ENCODE results near the gene DCC. TPM values are rescaled to one million over a fixed set of nuclear protein-coding genes. Genes with fewer than 3 reads are reported as not detected.

DCC gene
- total RNA-seq, 1 experiment from 2014 or later, result not detected

- no peaks in the 10 kb centered on the region for H3K27me3 ChIP-seq (ENCODE audit: low read length)
- H3K36me3 ChIP-seq (ENCODE audit: insufficient read depth, low read length), result no peaks in the 10 kb centered on the region
- no peaks in the 10 kb centered on the region for H3K79me2 ChIP-seq (ENCODE audit: low read length)
- no peak overlapping the region for H3K4me2 ChIP-seq (ENCODE audit: low read depth, low read length, poor library complexity, severe bottlenecking)
- H3K9me3 ChIP-seq (ENCODE audit: low read length), result peaks cover 9% of the 10 kb centered on the region
- no peaks in the 10 kb centered on the region for H4K20me1 ChIP-seq (ENCODE audit: insufficient read depth, low read depth, low read length)
- H2AFZ ChIP-seq (ENCODE audit: low read length), result no peak overlapping the region
- H3K27ac ChIP-seq (ENCODE audit: low read length), result no peak overlapping the region
- no peak for DNase-seq
- H3K4me1 ChIP-seq (ENCODE audit: low read length), result no peaks in the 10 kb centered on the region
- no peak overlapping the region for H3K9ac ChIP-seq (ENCODE audit: low read length)
- H3K9me2 ChIP-seq (replicated peaks; ENCODE audit: insufficient read depth, low read length), result no peaks in the 10 kb centered on the region
- H3K4me3 ChIP-seq (ENCODE audit: low read length), result no peak overlapping the region
Measured at GRCh38 chr18:52435301-52435700, 95.3 kb downstream of the DCC start.

- Histone ChIP-seq H3K4me3 (ENCODE audit: low read length) (no peak overlapping the region), H3K27ac (ENCODE audit: low read length) (no peak overlapping the region), H3K9ac (ENCODE audit: low read length) (no peak overlapping the region), H2AFZ (ENCODE audit: low read length) (no peak overlapping the region), H3K9me2 (replicated peaks; ENCODE audit: insufficient read depth, low read length) (no peaks in the 10 kb centered on the region), H3K4me1 (ENCODE audit: low read length) (no peaks in the 10 kb centered on the region), H3K36me3 (ENCODE audit: insufficient read depth, low read length) (no peaks in the 10 kb centered on the region), H3K27me3 (ENCODE audit: low read length) (no peaks in the 10 kb centered on the region), H4K20me1 (ENCODE audit: insufficient read depth, low read depth, low read length) (no peaks in the 10 kb centered on the region), H3K79me2 (ENCODE audit: low read length) (no peaks in the 10 kb centered on the region), H3K9me3 (ENCODE audit: low read length) (peaks cover 9% of the 10 kb centered on the region), H3K4me2 (ENCODE audit: low read depth, low read length, poor library complexity, severe bottlenecking) (no peak overlapping the region)
- no peak for DNase-seq
Measured at GRCh38 chr18:52437161-52437560, 97.2 kb downstream of the DCC start.

DNA sequence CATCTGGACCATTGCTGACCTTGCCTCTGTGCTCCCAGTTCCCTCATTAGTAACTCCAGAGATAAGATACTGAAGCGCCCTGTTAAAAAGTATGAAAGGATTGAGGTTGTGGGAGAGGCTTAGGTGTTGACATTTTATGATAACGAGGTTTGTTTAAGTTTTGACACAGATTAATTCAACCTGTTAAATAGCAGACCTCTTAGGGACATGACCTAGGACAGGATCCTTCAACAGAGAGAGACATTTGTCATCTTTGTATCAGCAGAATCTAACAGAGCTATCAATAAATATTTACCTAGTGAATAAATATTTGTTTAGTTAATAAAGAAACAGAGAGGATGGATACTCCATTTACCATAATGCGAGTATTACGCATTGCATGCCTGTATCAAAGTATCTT, 99.5 kb downstream of the DCC start:
- H3K9ac ChIP-seq (ENCODE audit: low read length), result no peak overlapping the region
- H3K79me2 ChIP-seq (ENCODE audit: low read length), result no peaks in the 10 kb centered on the region
- H3K4me2 ChIP-seq (ENCODE audit: low read depth, low read length, poor library complexity, severe bottlenecking), result no peak overlapping the region
- no peaks in the 10 kb centered on the region for H4K20me1 ChIP-seq (ENCODE audit: insufficient read depth, low read depth, low read length)
- no peak overlapping the region for H3K27ac ChIP-seq (ENCODE audit: low read length)
- DNase-seq, result no peak
- no peaks in the 10 kb centered on the region for H3K9me2 ChIP-seq (replicated peaks; ENCODE audit: insufficient read depth, low read length)
- H3K9me3 ChIP-seq (ENCODE audit: low read length), result peaks cover 15% of the 10 kb centered on the region
- H3K36me3 ChIP-seq (ENCODE audit: insufficient read depth, low read length), result no peaks in the 10 kb centered on the region
- H3K4me1 ChIP-seq (ENCODE audit: low read length), result no peaks in the 10 kb centered on the region
- H3K4me3 ChIP-seq (ENCODE audit: low read length), result no peak overlapping the region
- no peak overlapping the region for H2AFZ ChIP-seq (ENCODE audit: low read length)
- H3K27me3 ChIP-seq (ENCODE audit: low read length), result no peaks in the 10 kb centered on the region

DNA sequence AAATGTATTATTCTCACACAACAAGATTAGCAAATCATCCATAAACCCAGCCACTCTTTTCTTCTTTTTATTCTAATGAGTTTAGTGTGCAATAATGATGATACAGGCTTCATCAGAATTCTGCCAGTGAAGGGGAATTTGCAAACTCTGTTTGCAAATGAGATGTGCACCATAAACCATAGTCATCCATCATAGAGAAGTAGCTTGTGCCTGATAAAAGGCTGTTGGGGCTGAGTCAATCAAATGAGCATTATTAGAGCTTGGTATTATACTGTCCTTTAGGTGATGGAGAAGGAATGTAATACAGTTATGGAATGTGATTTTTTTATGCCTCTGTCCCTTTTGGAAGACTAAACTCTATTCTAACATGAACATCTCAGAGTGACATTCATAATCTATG, 101.8 kb downstream of the DCC start:
- H3K4me2 ChIP-seq (ENCODE audit: low read depth, low read length, poor library complexity, severe bottlenecking), result no peak overlapping the region
- H3K4me1 ChIP-seq (ENCODE audit: low read length), result no peaks in the 10 kb centered on the region
- H3K9ac ChIP-seq (ENCODE audit: low read length), result no peak overlapping the region
- no peaks in the 10 kb centered on the region for H3K36me3 ChIP-seq (ENCODE audit: insufficient read depth, low read length)
- peaks cover 16% of the 10 kb centered on the region for H3K9me3 ChIP-seq (ENCODE audit: low read length)
- H3K9me2 ChIP-seq (replicated peaks; ENCODE audit: insufficient read depth, low read length), result no peaks in the 10 kb centered on the region
- no peak for DNase-seq
- no peak overlapping the region for H2AFZ ChIP-seq (ENCODE audit: low read length)
- no peaks in the 10 kb centered on the region for H3K27me3 ChIP-seq (ENCODE audit: low read length)
- no peak overlapping the region for H3K4me3 ChIP-seq (ENCODE audit: low read length)
- H4K20me1 ChIP-seq (ENCODE audit: insufficient read depth, low read depth, low read length), result no peaks in the 10 kb centered on the region
- H3K27ac ChIP-seq (ENCODE audit: low read length), result no peak overlapping the region
- H3K79me2 ChIP-seq (ENCODE audit: low read length), result no peaks in the 10 kb centered on the region

GRCh38 chr18:52442686-52443085, 102.7 kb downstream of the DCC start:
- H3K4me3 ChIP-seq (ENCODE audit: low read length), result no peak overlapping the region
- H3K27ac ChIP-seq (ENCODE audit: low read length), result no peak overlapping the region
- H3K4me2 ChIP-seq (ENCODE audit: low read depth, low read length, poor library complexity, severe bottlenecking), result no peak overlapping the region

DNA sequence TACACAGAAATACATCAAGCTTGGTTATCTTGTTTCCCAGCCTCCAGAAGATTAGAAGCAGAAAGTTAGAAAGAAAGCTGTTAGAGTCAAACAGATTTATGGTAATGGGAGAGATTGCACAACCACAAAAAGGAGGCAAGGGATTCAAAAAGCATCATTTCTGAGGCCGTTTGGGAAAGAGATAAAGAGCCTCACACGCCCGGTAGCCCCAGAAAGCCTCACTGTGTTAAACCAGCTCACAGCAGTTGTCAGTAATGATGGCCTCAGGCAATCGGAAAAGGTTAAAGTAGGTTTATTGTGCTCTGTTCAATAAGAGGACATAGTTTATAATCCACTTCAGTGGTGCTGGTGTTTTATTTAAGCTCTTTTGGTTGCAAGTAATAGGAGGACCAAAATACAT, 111.3 kb downstream of the DCC start:
- Histone ChIP-seq H2AFZ (ENCODE audit: low read length) (no peak overlapping the region), H3K27me3 (ENCODE audit: low read length) (no peaks in the 10 kb centered on the region), H3K9ac (ENCODE audit: low read length) (no peak overlapping the region), H3K4me2 (ENCODE audit: low read depth, low read length, poor library complexity, severe bottlenecking) (no peak overlapping the region), H3K9me3 (ENCODE audit: low read length) (peaks cover 19% of the 10 kb centered on the region; the same call in 1 of the 2 replicates), H3K4me3 (ENCODE audit: low read length) (no peak overlapping the region), H3K27ac (ENCODE audit: low read length) (no peak overlapping the region), H3K79me2 (ENCODE audit: low read length) (no peaks in the 10 kb centered on the region), H4K20me1 (ENCODE audit: insufficient read depth, low read depth, low read length) (no peaks in the 10 kb centered on the region), H3K9me2 (replicated peaks; ENCODE audit: insufficient read depth, low read length) (no peaks in the 10 kb centered on the region), H3K36me3 (ENCODE audit: insufficient read depth, low read length) (no peaks in the 10 kb centered on the region), H3K4me1 (ENCODE audit: low read length) (no peaks in the 10 kb centered on the region)
- DNase-seq, result no peak

More at GRCh38 chr18:52442686-52443085, 102.7 kb downstream of the DCC start:
- no peaks in the 10 kb centered on the region for H3K27me3 ChIP-seq (ENCODE audit: low read length)
- no peaks in the 10 kb centered on the region for H3K79me2 ChIP-seq (ENCODE audit: low read length)
- H2AFZ ChIP-seq (ENCODE audit: low read length), result no peak overlapping the region
- no peak for DNase-seq
- peaks cover 22% of the 10 kb centered on the region for H3K9me3 ChIP-seq (ENCODE audit: low read length)
- H3K9ac ChIP-seq (ENCODE audit: low read length), result no peak overlapping the region
- no peaks in the 10 kb centered on the region for H3K36me3 ChIP-seq (ENCODE audit: insufficient read depth, low read length)
- H3K4me1 ChIP-seq (ENCODE audit: low read length), result no peaks in the 10 kb centered on the region
- no peaks in the 10 kb centered on the region for H4K20me1 ChIP-seq (ENCODE audit: insufficient read depth, low read depth, low read length)
- H3K9me2 ChIP-seq (replicated peaks; ENCODE audit: insufficient read depth, low read length), result no peaks in the 10 kb centered on the region

DNA sequence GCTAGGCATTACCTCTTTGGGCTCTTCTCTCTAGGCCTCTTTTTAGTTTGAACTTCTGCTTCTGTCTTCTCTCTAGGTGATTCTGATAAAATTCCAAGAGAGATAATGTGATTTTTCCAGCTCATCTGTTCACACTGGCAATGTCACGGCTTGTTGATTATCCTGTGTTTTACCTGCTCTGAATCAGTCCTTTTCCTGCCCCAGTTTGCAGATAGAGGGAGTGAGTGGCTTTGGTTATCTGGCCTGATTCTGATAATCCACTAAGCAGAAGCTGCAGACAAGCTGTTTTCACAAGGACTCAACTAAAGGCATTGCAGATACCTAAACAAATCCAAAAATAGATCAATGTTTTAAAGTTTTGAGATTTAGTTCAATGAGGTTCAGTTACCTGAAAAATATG, 111.9 kb downstream of the DCC start:
- Histone ChIP-seq H3K27ac (ENCODE audit: low read length) (no peak overlapping the region), H2AFZ (ENCODE audit: low read length) (no peak overlapping the region)

GRCh38 chr18:52452427-52452826, 112.4 kb downstream of the DCC start:
- Histone ChIP-seq H3K4me2 (ENCODE audit: low read depth, low read length, poor library complexity, severe bottlenecking) (no peak overlapping the region), H3K4me3 (ENCODE audit: low read length) (no peak overlapping the region), H3K36me3 (ENCODE audit: insufficient read depth, low read length) (no peaks in the 10 kb centered on the region), H3K27ac (ENCODE audit: low read length) (no peak overlapping the region), H3K9me3 (ENCODE audit: low read length) (peaks cover 8% of the 10 kb centered on the region; the same call in 1 of the 2 replicates), H3K9ac (ENCODE audit: low read length) (no peak overlapping the region), H2AFZ (ENCODE audit: low read length) (no peak overlapping the region), H3K9me2 (replicated peaks; ENCODE audit: insufficient read depth, low read length) (no peaks in the 10 kb centered on the region), H3K79me2 (ENCODE audit: low read length) (no peaks in the 10 kb centered on the region), H4K20me1 (ENCODE audit: insufficient read depth, low read depth, low read length) (no peaks in the 10 kb centered on the region), H3K27me3 (ENCODE audit: low read length) (no peaks in the 10 kb centered on the region), H3K4me1 (ENCODE audit: low read length) (no peaks in the 10 kb centered on the region)
- no peak for DNase-seq

More for the DNA sequence above, 111.9 kb downstream of the DCC start:
- H3K27me3 ChIP-seq (ENCODE audit: low read length), result no peaks in the 10 kb centered on the region
- H3K9me2 ChIP-seq (replicated peaks; ENCODE audit: insufficient read depth, low read length), result no peaks in the 10 kb centered on the region
- no peaks in the 10 kb centered on the region for H4K20me1 ChIP-seq (ENCODE audit: insufficient read depth, low read depth, low read length)
- no peak overlapping the region for H3K4me2 ChIP-seq (ENCODE audit: low read depth, low read length, poor library complexity, severe bottlenecking)
- DNase-seq, result no peak
- no peak overlapping the region for H3K9ac ChIP-seq (ENCODE audit: low read length)
- H3K4me1 ChIP-seq (ENCODE audit: low read length), result no peaks in the 10 kb centered on the region
- H3K36me3 ChIP-seq (ENCODE audit: insufficient read depth, low read length), result no peaks in the 10 kb centered on the region
- no peaks in the 10 kb centered on the region for H3K79me2 ChIP-seq (ENCODE audit: low read length)
- H3K9me3 ChIP-seq (ENCODE audit: low read length), result peaks cover 13% of the 10 kb centered on the region; the same call in 1 of the 2 replicates
- H3K4me3 ChIP-seq (ENCODE audit: low read length), result no peak overlapping the region

DNA sequence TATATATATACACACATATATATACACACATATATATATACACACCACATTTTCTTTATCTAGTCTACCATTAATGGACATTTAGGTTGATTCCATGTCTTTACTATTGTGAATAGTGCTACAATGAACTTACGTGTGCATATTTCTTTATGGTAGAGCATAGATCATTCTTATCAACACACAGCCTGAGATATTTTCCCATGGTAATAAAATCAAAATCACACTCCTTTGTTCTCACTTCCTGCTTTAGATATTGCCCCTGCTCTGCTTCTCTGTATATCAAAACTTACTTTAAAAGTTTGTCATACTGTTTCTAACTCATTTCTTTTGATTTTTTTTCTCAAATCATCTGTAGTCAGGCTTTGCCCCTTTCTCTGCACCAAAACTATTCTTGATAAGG, 119.9 kb downstream of the DCC start:
- H3K36me3 ChIP-seq (ENCODE audit: insufficient read depth, low read length), result no peaks in the 10 kb centered on the region
- no peak overlapping the region for H3K4me3 ChIP-seq (ENCODE audit: low read length)
- H3K9me3 ChIP-seq (ENCODE audit: low read length), result peaks cover 6% of the 10 kb centered on the region; the same call in 1 of the 2 replicates
- H3K79me2 ChIP-seq (ENCODE audit: low read length), result no peaks in the 10 kb centered on the region
- no peak for DNase-seq
- no peak overlapping the region for H3K27ac ChIP-seq (ENCODE audit: low read length)
- no peak overlapping the region for H3K9ac ChIP-seq (ENCODE audit: low read length)
- H3K9me2 ChIP-seq (replicated peaks; ENCODE audit: insufficient read depth, low read length), result no peaks in the 10 kb centered on the region
- no peaks in the 10 kb centered on the region for H4K20me1 ChIP-seq (ENCODE audit: insufficient read depth, low read depth, low read length)
- no peaks in the 10 kb centered on the region for H3K27me3 ChIP-seq (ENCODE audit: low read length)
- H3K4me2 ChIP-seq (ENCODE audit: low read depth, low read length, poor library complexity, severe bottlenecking), result no peak overlapping the region
- no peaks in the 10 kb centered on the region for H3K4me1 ChIP-seq (ENCODE audit: low read length)
- H2AFZ ChIP-seq (ENCODE audit: low read length), result no peak overlapping the region
